ENCODE data around the gene FAM174B.

FAM174B gene

DNA sequence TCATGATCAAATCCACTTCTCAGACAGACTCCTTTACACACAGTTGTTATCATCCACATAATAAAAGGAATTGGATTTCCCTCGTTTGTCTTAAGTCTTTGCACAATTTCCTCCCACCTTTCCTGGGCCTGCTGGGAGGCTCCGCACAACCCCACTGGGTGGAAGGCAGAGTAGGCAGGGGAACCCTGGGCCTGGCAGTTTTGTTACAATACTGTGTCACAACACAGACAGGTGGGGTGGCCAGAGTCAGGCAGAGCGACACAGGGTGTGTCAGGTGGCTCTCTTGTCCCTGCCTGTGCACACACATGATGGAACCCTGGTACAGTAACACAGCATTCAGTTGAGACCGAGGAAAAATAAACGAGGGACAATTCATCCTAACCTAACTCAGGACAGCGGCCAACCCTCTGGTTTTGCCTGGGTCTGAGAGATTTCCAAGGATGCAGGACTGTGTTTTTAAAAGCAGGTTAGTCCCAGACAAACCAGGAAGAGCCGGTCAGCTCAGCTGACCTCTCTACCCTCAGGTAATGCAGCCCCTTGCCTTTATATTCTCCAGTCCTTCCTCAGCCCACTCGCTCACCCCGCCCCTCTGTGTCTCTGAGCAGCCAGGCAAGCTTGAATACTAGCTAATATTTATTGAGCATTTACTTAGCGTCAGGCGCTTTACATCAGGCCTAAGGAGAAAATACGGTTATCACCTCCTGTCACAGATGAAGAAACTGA lies 8.8 kb upstream of the FAM174B start:
- DNase-seq, result no peak

DNA sequence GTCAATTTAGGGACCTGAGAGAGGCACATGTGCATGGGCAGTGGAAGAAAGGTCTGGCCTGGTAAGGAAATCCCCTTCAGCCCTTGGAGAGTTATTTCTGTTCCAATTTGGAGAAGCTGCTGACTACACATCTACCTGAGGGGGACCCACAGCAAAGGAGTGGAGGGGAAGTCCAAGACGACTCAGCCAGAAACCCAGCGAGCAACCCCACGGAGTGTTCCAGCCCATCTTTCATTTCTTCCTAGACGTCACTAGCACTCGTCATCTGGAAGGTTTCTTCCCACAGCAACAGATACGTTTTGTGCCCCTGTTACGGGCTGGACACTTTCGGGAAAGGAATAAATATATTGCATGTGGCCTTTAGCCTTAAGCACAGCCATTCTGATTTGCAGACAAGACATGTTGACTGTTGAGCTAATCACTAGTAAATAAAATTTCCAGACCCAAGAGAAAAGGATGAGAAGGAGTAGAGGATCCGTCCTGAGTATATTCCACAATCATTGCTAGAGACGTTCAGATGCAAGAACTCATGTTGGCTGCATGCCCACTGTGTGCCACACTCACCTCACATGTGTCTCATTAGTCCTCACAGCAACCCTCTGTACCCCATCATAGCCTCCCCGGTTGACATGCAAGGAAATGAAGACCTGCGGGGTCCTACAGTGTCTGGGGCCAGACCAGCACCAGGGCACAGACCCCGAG lies 7.8 kb upstream of the FAM174B start:
- DNase-seq, result no peak

DNA sequence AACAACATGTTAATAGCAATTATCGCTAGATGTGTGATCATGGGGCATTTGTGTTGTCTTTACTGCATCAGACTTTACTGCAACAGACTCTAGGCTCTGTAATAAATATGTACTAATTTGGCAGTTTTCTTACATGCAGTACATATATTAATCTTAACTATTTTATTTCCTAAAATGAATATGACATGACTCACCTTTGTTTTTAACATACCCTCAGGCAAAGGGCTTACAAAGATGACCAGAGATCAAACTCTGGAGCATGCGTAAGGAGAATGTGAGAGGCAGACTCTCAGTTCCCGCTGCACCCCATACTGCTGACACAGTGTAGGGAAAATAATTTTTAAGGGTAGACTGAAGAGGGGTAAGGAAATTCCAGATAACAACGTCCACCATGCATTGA lies 7.2 kb upstream of the FAM174B start:
- DNase-seq, result no peak

DNA sequence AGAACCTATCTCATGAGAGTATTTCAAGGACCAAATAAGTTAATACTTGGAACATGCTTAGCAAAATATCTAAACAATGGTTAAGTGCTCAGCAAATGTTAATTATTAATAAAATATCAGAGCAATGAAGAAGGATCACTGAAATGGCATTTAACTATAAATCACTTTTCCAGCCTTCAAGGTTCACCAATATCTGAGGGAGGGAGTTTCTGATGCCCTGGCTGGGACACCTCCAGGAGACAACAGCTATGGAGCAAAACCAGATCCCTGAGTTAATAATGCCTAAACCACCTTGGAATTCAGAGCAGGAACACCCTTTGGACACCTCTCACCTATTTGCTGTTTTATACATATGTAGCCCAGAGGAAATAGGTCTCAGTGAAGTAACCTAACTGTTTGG lies 6.4 kb upstream of the FAM174B start:
- DNase-seq, result no peak

DNA sequence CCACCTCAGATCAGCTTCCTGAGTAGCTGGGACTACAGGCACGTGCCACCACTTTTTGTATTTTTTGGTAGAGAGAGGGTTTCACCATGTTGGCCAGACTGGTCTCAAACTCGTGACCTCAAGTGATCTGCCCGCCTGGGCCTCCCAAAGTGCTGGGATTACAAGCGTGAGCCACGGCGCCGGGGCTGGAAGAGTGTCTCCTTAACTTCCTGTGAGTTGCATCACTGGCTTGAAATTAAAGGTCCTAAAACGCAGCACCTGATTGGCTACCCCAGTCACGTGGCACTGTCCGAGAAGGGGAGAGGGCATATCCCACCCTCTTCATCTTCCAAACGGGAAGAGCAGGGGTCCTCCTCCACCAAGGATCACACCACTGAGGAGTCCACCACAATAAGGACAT lies 5.5 kb upstream of the FAM174B start:
- no peak for DNase-seq

DNA sequence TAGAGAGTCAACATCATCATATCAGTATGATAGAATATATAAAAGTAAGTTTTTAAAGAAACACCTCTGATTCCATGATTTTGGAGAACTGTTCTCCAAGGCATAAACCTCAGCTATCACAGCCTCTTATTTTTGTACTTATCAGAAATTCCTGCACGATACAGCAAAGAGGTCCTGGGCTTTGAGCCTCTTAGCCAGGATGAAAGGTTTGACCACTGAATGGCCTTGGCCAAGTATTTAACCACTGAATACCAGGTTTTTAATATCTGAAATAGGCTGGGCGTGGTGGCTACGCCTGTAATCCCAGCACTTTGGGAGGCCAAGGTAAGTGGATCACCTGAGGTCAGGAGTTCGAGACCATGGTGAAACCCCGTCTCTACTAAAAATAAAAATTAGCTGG lies 1.9 kb upstream of the FAM174B start:
- DNase-seq, result no peak

DNA sequence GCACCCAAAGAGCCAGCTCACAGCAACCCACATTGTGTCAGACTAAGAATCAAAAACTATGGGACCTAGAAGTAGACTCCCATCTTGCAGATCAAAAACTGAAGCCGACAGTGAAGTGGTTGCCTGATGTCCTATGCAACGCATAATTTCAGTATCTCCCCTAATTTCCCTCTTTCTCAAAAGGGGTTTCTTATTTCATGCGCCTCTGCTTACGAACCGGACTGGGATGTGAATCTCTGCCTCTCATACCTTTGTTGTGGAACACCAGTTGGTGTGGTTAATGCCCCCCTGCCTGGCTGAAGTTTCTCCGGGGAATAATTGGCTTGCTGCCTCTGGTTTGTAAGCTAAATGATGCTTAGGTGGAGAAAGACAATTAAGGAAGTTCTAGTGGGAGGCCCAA lies 514 bp upstream of the FAM174B start:
- no peak for DNase-seq

DNA sequence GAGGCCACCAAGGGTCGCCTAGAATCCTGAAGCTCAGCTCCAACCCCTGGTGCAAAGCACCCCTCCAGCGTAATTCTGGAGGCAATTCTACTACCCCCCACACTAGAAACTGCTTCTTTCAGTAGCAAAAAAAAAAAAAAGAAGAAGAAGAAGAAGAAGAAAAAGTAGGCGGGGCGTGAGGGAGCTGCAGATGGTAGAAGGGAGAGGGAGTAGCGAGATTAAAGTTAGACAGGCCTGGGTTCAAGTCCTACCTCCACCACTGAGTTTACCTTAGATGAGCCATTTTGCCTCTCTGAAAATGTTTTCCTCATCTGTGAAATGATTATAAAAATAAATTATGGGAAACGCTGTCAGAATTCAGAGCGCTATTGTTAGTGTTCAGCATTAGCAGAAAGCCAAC lies 913 bp downstream of the FAM174B start:
- DNase-seq, result peak; percentile 31

DNA sequence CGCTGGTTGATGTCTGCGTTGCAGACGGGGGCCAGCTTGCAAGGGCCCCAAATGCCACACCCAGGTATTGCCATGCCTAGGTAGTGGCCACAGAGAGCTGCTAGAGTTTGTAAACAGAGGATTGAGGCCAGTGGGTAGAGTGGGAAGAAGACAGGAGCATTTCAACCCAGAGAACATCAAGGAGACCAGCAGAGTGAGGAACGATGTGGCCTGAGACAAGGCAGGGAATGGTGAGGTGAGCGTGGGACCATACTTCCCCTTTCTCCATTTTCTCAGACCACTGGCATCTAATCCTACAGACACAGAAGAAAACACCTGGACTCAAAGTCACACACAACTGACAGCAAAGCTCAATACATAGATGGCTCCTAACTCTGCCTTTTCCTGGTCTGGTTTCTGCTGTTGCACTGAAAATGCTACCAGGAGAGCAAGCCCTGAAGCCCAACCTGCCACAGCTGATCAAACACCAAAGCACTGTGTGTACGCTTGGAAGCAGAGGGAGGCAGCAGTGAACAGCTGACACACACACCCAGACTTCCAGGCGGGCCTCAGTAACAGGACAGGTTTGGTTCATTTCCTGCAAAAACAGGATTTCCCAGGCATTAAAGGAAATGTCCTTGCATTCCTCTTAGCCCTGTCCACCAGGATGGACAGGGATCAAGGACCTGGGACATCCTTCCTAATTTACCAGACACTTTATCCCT lies 1.6 kb downstream of the FAM174B start:
- peak; percentile 84 for DNase-seq

DNA sequence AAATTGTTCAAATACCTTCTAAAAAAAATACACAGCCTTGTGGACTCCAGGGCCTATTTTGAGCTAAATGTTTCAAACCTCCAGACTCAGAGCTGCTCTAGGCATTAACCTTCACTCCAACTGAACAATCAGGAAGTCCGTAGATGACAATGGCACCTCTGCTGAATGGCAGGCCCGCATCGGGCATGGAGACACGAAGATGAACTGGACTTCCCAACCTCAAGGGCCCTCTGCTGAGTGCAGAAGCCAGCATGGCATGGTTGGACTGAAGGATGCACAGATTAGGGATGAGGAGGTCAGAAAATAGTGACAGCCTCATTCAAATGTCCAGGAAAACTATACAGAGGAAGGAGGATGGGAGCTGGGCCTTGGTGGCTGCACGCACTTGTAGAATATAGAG lies 2.2 kb downstream of the FAM174B start:
- DNase-seq, result no peak

DNA sequence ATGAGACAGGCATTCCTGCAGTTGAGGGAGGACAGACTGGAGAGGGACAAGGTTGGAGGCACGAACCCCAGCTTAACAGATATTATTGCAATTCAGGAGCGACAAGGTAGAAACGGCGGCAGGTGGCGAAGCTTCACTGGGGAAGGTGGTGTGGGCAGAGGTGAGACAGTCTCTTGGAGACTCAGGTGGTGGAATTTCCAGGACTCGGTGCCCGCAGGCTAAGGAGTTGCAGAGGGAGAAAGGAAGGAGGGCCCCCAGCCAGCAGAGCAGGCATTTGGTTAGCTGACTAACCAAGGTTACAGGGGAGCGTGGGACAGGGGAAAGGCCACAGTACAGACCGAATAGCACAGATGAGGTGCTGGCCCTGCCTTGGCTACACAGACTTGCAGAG lies 3.0 kb downstream of the FAM174B start:
- no peak for DNase-seq

DNA sequence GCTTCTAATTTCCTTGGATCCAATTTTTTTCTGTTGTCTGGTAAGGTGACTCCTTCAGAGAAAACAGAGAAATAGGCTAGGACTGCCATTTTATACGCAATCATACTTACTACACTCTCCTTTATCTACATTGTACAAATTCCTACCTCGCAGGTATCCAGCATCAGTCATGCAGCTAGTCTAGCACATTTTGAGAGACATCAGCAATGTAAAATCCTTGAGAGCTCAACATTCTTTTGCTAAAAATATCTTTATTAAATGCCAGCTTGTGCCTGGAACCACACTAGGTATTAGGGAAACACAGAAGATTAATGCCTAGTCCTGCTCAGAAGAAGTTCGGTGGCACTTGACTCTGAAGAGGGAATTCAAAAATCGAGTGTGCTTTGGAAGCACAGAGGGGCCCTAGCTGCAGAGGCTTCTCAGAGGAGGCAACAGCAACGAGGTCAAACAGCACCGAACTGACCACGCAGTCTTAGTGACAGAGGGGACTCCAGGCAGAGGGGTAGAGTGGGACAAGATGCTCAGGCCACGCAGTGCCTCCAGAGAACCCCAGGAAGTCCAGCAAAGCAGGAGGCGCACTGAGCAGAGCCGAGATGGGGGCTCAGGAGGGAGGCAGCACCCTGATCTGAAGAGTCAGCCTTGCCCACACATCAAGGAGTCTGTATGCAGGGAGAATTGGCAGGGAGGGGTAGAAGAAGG lies 3.5 kb downstream of the FAM174B start:
- DNase-seq, result no peak

DNA sequence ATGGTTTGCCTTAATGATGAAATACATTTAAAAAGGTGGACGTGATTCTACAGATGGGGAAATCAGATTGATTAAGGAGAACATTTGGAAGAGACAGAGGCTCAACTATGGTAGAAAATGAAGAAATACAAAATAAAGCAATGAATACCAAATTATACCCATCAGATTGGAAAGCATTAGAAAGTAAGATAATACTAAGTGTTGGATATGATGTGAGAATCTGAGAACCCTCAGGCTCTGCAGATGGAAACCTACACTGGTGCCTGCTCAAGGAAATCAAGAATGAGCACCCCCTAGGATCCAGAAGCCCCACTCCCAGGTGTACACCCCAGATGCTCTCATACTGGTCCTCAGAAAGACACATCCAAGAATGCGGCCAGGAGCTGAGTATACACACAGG lies 4.6 kb downstream of the FAM174B start:
- DNase-seq, result no peak

DNA sequence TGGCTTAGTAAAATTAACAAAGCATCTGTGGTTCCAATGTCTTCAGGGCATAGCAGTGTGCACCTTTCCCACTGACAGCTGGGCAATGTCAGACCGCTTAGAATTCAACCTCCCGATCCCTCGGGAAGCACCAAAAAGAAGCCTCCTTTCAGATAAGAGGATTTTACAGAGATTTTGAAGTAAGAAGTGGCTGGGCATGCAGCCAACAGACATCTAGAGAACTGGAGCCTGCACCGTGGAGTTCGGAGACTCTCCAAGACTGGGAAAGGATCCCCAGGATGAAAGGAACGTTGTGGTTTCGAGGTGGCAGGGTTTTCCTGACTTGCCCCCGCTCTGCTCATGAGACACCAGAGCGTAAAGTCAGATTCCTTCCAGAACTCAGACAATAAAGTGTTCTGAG lies 5.3 kb downstream of the FAM174B start:
- no peak for DNase-seq

DNA sequence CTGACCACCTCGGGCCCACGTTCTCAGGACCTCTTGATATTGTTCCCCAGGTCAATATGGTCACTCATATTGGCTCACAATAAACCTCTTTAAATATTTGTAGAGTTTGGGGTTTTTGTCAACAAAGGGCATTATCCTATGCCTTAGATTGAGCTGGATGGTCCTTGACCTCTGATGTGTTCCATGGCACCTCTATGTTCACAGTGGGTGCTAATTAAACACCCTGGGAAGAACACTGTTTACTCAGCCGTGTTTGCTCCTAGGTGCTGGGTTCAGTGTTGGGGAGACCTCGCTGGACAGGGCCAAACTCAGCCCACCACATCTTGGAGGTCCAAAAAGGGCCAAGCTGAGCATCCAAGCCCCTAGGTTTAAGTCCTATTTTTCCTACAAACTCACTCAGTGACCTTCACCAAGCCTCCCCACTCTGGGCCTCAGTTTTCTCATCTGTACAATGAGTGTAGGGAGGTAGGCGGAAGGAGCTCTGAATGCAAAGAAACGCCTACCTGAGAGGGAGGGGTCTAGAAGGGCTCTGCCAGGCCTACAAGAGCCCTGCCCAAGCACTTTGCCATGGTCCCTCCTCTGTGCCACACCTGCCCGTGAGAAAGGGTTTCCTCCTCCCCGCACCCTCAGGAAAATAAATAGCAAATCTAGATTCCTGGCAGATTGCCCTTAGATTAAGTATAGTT lies 7.2 kb downstream of the FAM174B start:
- no peak for DNase-seq

DNA sequence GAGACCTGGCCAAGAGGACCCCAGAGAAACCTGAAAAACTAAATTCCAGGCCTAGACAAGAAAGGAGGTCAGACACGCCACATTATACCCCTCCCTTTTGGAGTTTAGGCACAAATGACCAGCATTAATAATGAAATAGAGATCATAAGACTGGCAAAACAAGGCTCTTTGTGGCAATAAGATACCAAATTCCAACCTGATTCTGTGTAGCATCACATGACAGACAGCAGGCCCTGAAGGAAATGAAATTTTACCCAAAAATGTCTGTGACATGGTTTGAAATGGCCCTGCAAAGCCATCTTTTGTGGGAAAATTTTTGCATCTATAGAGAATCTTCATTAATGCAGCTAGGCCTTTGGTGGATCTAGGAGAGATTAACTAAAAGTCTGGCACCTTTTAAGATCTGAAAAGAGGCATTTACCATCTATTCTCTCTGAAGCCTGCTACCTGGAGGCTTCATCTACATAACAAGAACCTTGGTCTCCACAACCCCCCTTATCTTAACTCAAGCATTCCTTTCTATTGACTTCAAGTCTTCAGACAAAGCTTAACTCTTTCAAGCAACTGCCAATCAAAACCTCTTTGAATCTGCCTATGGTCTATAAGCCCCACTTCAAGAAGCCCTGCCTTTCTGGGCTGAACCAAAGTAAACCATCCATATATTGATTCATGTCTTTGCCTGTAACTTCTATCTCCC lies 8.0 kb downstream of the FAM174B start:
- no peak for DNase-seq

DNA sequence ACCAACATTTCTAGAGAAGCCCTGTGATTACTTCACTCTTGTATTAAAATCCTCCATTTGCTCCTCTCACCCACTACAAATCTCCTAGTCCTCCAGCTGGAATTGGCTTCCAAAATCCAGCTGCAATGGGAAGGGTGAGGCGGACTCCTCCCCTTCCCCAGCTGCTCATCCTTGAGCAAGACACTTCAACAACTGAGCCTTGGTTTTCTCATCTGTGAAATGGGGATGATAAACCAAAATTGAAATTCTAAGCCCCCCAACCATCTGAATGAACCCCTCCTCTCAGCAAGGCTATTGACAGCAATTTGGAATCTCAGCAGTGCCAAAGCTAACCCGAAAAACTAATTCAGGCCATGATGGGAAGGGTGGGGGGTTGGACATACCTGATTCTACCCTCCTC lies 9.4 kb downstream of the FAM174B start:
- no peak for DNase-seq

DNA sequence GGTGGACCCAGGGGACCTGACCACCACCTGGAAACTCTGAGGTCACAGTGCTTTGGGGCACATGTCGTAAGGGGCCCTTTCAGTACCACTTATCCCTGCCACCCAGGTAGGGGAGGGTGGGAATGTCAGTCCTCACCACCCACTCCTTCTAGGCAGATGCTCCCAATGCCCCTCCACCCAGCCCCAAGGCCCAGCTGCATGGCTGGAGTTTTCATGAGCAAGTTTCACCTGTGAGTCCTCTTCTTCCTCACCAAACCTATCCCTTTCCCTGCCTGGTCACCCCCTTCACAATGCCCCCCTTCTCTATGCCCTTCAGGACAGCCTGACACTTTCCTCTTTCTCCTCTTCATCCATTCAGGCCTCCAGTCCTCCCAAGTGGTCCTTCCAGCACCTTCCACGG lies 9.8 kb downstream of the FAM174B start:
- no peak for DNase-seq

DNA sequence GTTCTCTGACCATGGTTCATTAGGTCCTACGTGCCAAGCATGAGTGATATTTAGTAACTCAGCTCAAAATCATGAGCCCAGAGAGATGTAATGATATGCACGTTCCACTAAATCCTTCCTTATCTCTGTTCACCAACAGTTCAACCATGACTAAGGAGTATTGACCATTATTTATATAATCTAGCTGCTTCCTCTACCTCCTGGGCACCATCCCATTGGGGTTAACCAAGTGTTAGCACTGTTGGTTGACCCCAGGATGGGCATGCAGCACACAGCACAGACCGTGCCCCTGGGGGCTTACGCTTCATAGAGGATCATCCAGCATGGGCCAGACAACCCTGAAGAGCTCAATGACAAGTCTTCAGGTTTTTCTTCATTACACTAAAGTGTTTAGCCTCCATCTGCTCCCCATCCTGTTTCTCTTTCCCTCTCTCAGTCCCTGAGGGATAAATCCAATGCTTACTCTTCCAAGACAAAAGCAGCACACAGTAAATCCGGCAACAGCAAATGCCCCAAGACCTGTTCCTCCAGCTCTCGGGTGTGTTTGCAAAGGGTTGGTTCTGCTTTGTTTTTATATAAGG lies 10.4 kb downstream of the FAM174B start:
- no peak for DNase-seq

DNA sequence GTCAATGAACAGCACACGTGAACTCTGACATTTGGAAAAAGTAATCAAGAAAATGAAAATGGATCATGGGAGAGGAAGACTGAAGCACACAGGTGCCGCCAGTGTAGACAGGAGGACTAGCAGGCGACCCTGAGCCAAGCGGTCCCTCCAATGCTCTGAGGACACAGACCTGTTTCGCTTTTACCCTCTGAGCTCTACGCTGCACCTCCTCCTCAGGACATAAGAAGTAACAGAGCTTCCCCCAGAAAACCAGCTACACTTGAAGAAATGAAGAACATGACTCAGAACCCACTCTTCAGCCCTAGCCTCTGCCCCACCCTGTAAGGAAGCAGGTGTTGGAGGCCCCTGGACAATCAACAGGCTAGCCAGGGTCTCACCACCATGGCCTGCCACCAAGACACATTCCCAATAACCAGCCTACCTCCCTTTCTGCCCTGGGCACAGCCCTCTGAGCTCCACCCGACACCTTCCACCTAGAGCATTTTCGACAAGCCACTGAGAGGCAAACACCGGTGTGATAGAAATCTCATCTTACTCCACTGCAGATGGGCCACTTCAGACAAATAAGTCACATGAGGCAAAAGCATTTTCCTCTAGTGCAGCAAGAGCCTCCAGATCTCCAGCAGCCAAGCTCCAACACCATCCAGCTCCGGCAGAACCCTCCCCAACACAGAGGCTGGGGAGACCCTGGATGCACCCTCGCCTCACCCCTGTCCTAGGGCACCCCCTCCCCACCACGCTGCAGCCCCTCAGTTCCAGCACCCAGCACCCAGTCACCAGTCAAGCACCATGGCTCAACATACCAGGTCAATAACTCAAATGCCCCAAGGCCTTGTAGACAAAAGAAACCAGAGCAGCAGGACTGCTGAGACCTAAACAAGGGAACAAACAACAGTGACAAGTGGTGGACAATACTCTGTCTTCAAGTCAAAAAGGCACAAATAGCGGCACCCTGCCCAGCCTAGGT lies 11.4 kb downstream of the FAM174B start:
- DNase-seq, result no peak

Measured in SHP77 treated with DMSO at 0.1 percent for 48 hours (cell line).